Measurements from ENCODE around the gene SH3GL3. TPM values are rescaled to one million over a fixed set of nuclear protein-coding genes. Genes with fewer than 3 reads are reported as not detected.

SH3GL3 gene
- total and polyA plus RNA-seq, 2 of the 13 experiments (the other 11 are each of a cell fraction or from before 2014, with no cell fraction given) = not detected

DNA sequence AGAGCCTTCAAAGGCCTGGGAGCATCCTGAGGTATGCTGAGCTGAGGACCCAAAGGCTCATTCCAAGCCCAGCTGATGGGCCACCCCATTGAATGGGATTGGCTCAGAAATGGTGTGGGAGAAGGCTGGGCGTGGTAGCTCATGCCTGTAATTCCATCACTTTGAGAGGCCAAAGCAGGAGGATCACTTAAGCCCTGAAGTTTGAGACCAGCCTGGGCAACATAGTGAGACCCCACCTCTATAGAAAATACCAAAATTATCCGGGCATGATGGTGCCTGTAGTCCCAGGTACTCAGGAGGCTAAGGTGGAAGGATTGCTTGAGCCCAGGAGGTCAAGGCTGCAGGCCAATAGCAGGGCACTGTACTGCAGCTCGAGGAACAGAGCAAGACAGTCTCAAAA is 163.0 kb downstream of the SH3GL3 start (continued):
- TF ChIP-seq, protein P1, sequence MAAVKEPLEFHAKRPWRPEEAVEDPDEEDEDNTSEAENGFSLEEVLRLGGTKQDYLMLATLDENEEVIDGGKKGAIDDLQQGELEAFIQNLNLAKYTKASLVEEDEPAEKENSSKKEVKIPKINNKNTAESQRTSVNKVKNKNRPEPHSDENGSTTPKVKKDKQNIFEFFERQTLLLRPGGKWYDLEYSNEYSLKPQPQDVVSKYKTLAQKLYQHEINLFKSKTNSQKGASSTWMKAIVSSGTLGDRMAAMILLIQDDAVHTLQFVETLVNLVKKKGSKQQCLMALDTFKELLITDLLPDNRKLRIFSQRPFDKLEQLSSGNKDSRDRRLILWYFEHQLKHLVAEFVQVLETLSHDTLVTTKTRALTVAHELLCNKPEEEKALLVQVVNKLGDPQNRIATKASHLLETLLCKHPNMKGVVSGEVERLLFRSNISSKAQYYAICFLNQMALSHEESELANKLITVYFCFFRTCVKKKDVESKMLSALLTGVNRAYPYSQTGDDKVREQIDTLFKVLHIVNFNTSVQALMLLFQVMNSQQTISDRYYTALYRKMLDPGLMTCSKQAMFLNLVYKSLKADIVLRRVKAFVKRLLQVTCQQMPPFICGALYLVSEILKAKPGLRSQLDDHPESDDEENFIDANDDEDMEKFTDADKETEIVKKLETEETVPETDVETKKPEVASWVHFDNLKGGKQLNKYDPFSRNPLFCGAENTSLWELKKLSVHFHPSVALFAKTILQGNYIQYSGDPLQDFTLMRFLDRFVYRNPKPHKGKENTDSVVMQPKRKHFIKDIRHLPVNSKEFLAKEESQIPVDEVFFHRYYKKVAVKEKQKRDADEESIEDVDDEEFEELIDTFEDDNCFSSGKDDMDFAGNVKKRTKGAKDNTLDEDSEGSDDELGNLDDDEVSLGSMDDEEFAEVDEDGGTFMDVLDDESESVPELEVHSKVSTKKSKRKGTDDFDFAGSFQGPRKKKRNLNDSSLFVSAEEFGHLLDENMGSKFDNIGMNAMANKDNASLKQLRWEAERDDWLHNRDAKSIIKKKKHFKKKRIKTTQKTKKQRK (IDR thresholded peaks at IDR 0.05; ENCODE audit: low read length) = no peak
- TF ChIP-seq TBL1XR1 (IDR thresholded peaks at IDR 0.05; ENCODE audit: borderline replicate concordance, low read length, partially characterized antibody) = no peak

DNA sequence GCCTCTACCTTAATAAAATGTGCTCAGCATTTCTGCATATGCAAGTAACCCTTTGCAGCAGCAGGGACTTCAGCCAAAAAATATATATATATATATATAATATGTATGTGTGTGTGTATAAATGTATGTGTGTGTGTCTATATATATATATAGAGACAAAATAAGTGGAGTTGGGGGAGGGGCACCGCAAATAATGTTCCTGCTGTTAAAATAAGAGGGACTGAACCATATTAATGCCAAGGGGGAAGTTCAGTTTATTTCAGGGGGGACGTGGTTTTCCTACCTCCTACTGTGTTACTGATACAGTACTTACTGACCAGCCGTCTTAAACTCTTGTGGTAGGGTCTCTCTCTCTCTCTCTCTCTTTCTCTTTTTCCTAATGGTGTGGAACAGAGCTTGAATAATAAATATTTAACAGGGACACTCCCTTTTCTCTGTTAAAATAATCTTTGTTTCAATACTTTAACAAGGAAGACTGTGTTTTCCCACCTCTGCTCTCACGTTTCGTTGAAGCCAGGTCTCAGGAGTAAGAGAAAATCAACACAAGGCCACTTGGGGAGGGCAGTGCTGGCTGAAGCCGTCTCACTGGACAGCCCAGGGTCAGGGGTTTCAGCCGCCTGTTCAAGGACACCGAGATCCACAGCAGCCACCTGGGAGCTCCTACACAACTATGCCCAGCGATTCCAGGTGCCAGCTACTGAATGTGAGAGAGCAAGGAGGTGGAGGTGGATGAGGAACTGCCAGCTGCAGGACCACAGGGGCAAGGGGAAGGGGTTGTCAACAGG is 164.0 kb downstream of the SH3GL3 start:
- Histone ChIP-seq H3K27ac (ENCODE audit: extremely low read length, insufficient read depth, low read length) (no peak overlapping the region), H3K4me2 (ENCODE audit: low read depth, low read length) (no peak overlapping the region), H3K79me2 (ENCODE audit: insufficient read depth, low read length) (no peaks in the 10 kb centered on the region), H3K9me3 (ENCODE audit: low read length) (no peaks in the 10 kb centered on the region), H3K4me1 (ENCODE audit: insufficient read depth, low read length) (no peaks in the 10 kb centered on the region), H3K27me3 (ENCODE audit: control insufficient read depth in 1 of 2, insufficient read depth in 2 of 2, low read length in 2 of 2) (no peaks in the 10 kb centered on the region; a peak in 1 of 5 replicates), H3K9ac (ENCODE audit: insufficient read depth, low read depth, low read length) (no peak overlapping the region), H2AFZ (ENCODE audit: low read length) (no peak overlapping the region), H3K36me3 (replicated peaks in 1 of 2; ENCODE audit: control insufficient read depth in 1 of 2, insufficient read depth in 2 of 2, low read length in 2 of 2) (no peaks in the 10 kb centered on the region), H3K4me3 (replicated peaks in 1 of 3; ENCODE audit: insufficient read depth in 1 of 3, low read depth in 2 of 3, low read length in 3 of 3) (no peak overlapping the region), H4K20me1 (ENCODE audit: insufficient read depth, low read length) (no peaks in the 10 kb centered on the region)
- TF ChIP-seq ZSCAN29 (CRISPR knock-in tag; conservative IDR thresholded peaks at IDR 0.05) = no peak
- TF ChIP-seq PRDM4 (CRISPR knock-in tag; IDR thresholded peaks at IDR 0.05; ENCODE audit: borderline replicate concordance) = no peak
- no peak for TF ChIP-seq ZBTB44 (CRISPR knock-in tag; IDR thresholded peaks at IDR 0.05)
- TF ChIP-seq, protein P2, sequence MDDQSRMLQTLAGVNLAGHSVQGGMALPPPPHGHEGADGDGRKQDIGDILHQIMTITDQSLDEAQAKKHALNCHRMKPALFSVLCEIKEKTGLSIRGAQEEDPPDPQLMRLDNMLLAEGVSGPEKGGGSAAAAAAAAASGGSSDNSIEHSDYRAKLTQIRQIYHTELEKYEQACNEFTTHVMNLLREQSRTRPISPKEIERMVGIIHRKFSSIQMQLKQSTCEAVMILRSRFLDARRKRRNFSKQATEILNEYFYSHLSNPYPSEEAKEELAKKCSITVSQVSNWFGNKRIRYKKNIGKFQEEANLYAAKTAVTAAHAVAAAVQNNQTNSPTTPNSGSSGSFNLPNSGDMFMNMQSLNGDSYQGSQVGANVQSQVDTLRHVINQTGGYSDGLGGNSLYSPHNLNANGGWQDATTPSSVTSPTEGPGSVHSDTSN (CRISPR knock-in tag; IDR thresholded peaks at IDR 0.05; ENCODE audit: borderline replicate concordance) = no peak
- intact Hi-C loops (cut with micrococcal nuclease; ENCODE audit: unreplicated experiment) = no loop called here
- no TSS peak for BruUV-seq (replicated peaks)
- in situ Hi-C loops (cut with HindIII; ENCODE audit: extremely low pct_ligation_motif_present, low pct_unique_long_range_greater_than_20kb) = no loop called here
- DNase-seq (ENCODE audit: low spot score) = no peak
- 1% methylated on average over 9 of the region's 9 CpGs for WGBS (ENCODE audit: low lambda C conversion rate)
- ChIA-PET CTCF (ENCODE audit: low intra/inter-chr PET ratio, low total read pairs) (no interaction called here), POLR2A (no interaction called here)
- no peak for ATAC-seq
- FAIRE-seq = no peak

Data from HepG2 (cell line).